ENCODE data around the gene CCSER2.

DNA sequence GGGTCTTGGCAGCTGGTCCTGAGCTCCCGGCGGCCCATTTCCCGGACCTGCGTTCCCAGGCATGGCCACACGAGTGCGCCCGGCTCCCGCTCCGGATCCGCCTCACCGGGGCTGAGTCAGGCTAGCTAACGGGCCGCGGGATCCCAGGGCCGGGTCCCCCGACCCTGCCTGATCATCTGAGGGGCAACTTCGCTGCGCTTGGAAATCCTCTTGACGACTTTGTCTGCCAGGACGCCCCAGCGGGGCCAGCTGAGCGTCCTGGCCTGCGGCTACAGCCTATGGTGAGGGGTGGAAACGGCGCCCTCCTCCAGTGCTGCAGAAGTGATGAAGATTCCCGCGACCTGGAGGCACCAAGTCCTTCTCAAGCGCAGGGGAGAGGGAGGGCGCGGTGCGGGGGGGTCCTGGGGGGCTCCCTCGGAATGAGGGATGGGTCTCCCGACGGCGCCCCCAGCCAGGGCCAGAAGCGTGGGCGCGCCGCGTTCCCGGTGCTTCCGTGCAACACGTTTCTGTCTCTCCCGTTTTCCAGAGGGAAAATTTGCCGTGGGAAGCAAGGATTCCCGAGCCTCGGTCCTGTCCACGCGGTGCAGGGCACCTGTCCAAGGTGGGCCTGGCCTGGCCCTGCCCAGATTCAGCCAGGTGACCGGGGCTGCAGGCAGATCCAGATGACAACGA is 212.4 kb downstream of the CCSER2 start:
- TF ChIP-seq, protein P1, sequence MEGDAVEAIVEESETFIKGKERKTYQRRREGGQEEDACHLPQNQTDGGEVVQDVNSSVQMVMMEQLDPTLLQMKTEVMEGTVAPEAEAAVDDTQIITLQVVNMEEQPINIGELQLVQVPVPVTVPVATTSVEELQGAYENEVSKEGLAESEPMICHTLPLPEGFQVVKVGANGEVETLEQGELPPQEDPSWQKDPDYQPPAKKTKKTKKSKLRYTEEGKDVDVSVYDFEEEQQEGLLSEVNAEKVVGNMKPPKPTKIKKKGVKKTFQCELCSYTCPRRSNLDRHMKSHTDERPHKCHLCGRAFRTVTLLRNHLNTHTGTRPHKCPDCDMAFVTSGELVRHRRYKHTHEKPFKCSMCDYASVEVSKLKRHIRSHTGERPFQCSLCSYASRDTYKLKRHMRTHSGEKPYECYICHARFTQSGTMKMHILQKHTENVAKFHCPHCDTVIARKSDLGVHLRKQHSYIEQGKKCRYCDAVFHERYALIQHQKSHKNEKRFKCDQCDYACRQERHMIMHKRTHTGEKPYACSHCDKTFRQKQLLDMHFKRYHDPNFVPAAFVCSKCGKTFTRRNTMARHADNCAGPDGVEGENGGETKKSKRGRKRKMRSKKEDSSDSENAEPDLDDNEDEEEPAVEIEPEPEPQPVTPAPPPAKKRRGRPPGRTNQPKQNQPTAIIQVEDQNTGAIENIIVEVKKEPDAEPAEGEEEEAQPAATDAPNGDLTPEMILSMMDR (IDR thresholded peaks at IDR 0.05; ENCODE audit: low read length): peak; percentile 64
- no peak for TF ChIP-seq EZH2 (IDR thresholded peaks at IDR 0.05; ENCODE audit: borderline replicate concordance, low read length)
